ENCODE measurements around the gene NRXN3. TPM values are rescaled to one million over a fixed set of nuclear protein-coding genes. Genes with fewer than 3 reads are reported as not detected.
A peak's percentile ranks its signal among the peaks of the same experiment; 100 is the strongest.

NRXN3 gene
- polyA plus RNA-seq, 1 donor from 2014 or later, result 110 TPM

GRCh38 chr14:79278798-79279644 lies 1108.8 kb downstream of the NRXN3 start:
- Histone ChIP-seq H3K36me3 (ENCODE audit: insufficient read depth, low read length) (no peaks in the 10 kb centered on the region), H3K9ac (ENCODE audit: low read length) (peak overlapping the region; percentile 71), H3K27ac (ENCODE audit: low read length) (peak overlapping the region; percentile 76), H2AFZ (ENCODE audit: low read depth, low read length) (no peak overlapping the region), H3K4me2 (ENCODE audit: low read length) (peak overlapping the region; percentile 79), H3K9me2 (ENCODE audit: insufficient read depth, low read length) (no peaks in the 10 kb centered on the region), H3K4me3 (ENCODE audit: low read length) (peak overlapping the region; percentile 73), H3K27me3 (ENCODE audit: insufficient read depth, low read depth, low read length) (no peaks in the 10 kb centered on the region), H3K9me3 (ENCODE audit: low read length) (no peaks in the 10 kb centered on the region), H3F3A (ENCODE audit: insufficient read depth, low read length, poor library complexity, severe bottlenecking) (peaks cover 3% of the 10 kb centered on the region), H4K20me1 (ENCODE audit: insufficient read depth) (peaks cover 3% of the 10 kb centered on the region), H3K79me2 (replicated peaks; ENCODE audit: insufficient read depth, low read length) (peaks cover 59% of the 10 kb centered on the region)
- TF ChIP-seq MXI1 (conservative IDR thresholded peaks at IDR 0.05; ENCODE audit: poor library complexity, severe bottlenecking) (peak; percentile 94), RAD21 (conservative IDR thresholded peaks at IDR 0.05) (peak; percentile 49), EP300 (conservative IDR thresholded peaks at IDR 0.05; ENCODE audit: poor library complexity, severe bottlenecking) (peak; percentile 28), EZH2 (IDR thresholded peaks at IDR 0.05; ENCODE audit: borderline replicate concordance, insufficient read depth, low read length, poor library complexity, severe bottlenecking) (no peak), POLR2AphosphoS5 (IDR thresholded peaks at IDR 0.05) (peak; percentile 66), REST (IDR thresholded peaks at IDR 0.05; ENCODE audit: borderline replicate concordance) (peak; percentile 68), CTCF (IDR thresholded peaks at IDR 0.05; ENCODE audit: poor library complexity, severe bottlenecking) (no peak), SMC3 (conservative IDR thresholded peaks at IDR 0.05; ENCODE audit: poor library complexity) (peak; percentile 61), TAF1 (IDR thresholded peaks at IDR 0.05; ENCODE audit: low read depth) (peak; percentile 80)

- no peaks in the 10 kb centered on the region for H3K36me3 ChIP-seq (ENCODE audit: insufficient read depth, low read length)
- H3K9me3 ChIP-seq (ENCODE audit: low read length), result no peaks in the 10 kb centered on the region
- H3K27ac ChIP-seq (ENCODE audit: low read length), result peak overlapping the region; percentile 76
- H2AFZ ChIP-seq (ENCODE audit: low read depth, low read length), result no peak overlapping the region
- peak overlapping the region; percentile 71 for H3K9ac ChIP-seq (ENCODE audit: low read length)
- peak overlapping the region; percentile 73 for H3K4me3 ChIP-seq (ENCODE audit: low read length)
- peaks cover 3% of the 10 kb centered on the region for H4K20me1 ChIP-seq (ENCODE audit: insufficient read depth)
- H3K79me2 ChIP-seq (replicated peaks; ENCODE audit: insufficient read depth, low read length), result peaks cover 67% of the 10 kb centered on the region
- no peak for TF ChIP-seq TAF1 (IDR thresholded peaks at IDR 0.05; ENCODE audit: low read depth)
- TF ChIP-seq EZH2 (IDR thresholded peaks at IDR 0.05; ENCODE audit: borderline replicate concordance, insufficient read depth, low read length, poor library complexity, severe bottlenecking), result no peak
- peak; percentile 18 for TF ChIP-seq MXI1 (conservative IDR thresholded peaks at IDR 0.05; ENCODE audit: poor library complexity, severe bottlenecking)
- peak; percentile 36 for TF ChIP-seq POLR2AphosphoS5 (IDR thresholded peaks at IDR 0.05)
- no peak for TF ChIP-seq EP300 (conservative IDR thresholded peaks at IDR 0.05; ENCODE audit: poor library complexity, severe bottlenecking)
- no peak for TF ChIP-seq CTCF (IDR thresholded peaks at IDR 0.05; ENCODE audit: poor library complexity, severe bottlenecking)
- peak; percentile 39 for TF ChIP-seq RAD21 (conservative IDR thresholded peaks at IDR 0.05)
- TF ChIP-seq REST (IDR thresholded peaks at IDR 0.05; ENCODE audit: borderline replicate concordance), result no peak
- peak; percentile 24 for TF ChIP-seq SMC3 (conservative IDR thresholded peaks at IDR 0.05; ENCODE audit: poor library complexity)
- H3K9me2 ChIP-seq (ENCODE audit: insufficient read depth, low read length), result no peaks in the 10 kb centered on the region
- peak overlapping the region; percentile 44 for H3K4me2 ChIP-seq (ENCODE audit: low read length)
- no peaks in the 10 kb centered on the region for H3K27me3 ChIP-seq (ENCODE audit: insufficient read depth, low read depth, low read length)
- no peaks in the 10 kb centered on the region for H3F3A ChIP-seq (ENCODE audit: insufficient read depth, low read length, poor library complexity, severe bottlenecking)
Observed at GRCh38 chr14:79279645-79280597, 1109.7 kb downstream of the NRXN3 start.
